A549 (cell line): ENCODE measurements around the gene SMIM33. TPM values are rescaled to one million over a fixed set of nuclear protein-coding genes. Genes with fewer than 3 reads are reported as not detected.

Experiments
- ATAC-seq, 2 experiments: fragments of 200-7000 bp in 1 of 2; fragments of >200 bp in 1 of 2; cut with Nextera tagmentation in 1 of 2; cut with Tn5 transposase in 1 of 2; 3 replicates each; pipeline versions ENCODE4 v1.8.0 to v1.9.1; 2018 to 2020; ENCODE audit warnings: mild to moderate bottlenecking in 1 of 2, moderate library complexity in 1 of 2
- CTCF ChIA-PET: fragments of 300-600 bp; sonication (Branson Sonifier 250); formaldehyde crosslinking; extraction: SDS; loops from one replicate; lab custom pipeline; 2021; ENCODE audit warnings: antibody characterized with exemption, inconsistent platforms; lab: Yijun Ruan, JAX
- POLR2A ChIA-PET: fragments of 350-600 bp; formaldehyde crosslinking; extraction: SDS; loops from one replicate; lab custom pipeline; 2021; ENCODE audit warnings: antibody characterized with exemption, inconsistent platforms; lab: Yijun Ruan, JAX
- DNase-seq, 2 experiments: peaks; one replicate each; pipeline versions ENCODE4 v3.0.0 to v3.0.0-alpha.2; 2011 to 2016; ENCODE audit warnings: low read depth in 1 of 2, low spot score in 1 of 2
- FAIRE-seq: peaks from 2 replicates; lab custom pipeline; 2011; peaks lifted over from hg19 to GRCh38; lab: Jason Lieb, UNC
- H3K27ac ChIP-seq, 2 experiments: fragments of >200 bp; sonication (Bioruptor Twin); formaldehyde crosslinking; 3 replicates each; pipeline ENCODE4 v1.5.1; 2016 to 2017
- H3K4me1 ChIP-seq: fragments of >200 bp; sonication (Bioruptor Twin); formaldehyde crosslinking; 3 replicates; pipeline ENCODE4 v1.6.1; 2016
- H3K4me2 ChIP-seq: fragments of >200 bp; sonication (Bioruptor Twin); formaldehyde crosslinking; 3 replicates; pipeline ENCODE4 v1.6.1; 2016
- H3K4me3 ChIP-seq: fragments of >200 bp; sonication (Bioruptor Twin); formaldehyde crosslinking; 3 replicates; pipeline ENCODE4 v1.5.1; 2016
- H3K9me3 ChIP-seq: fragments of >200 bp; sonication (Bioruptor Twin); formaldehyde crosslinking; 3 replicates; pipeline ENCODE4 v1.6.1; 2016
- CHD2 ChIP-seq: fragments of 150-350 bp; IDR thresholded peaks from 2 replicates; pipeline ENCODE4 v1.6.1; 2014; ENCODE audit warnings: low read length; ENCODE audit not compliant: partially characterized antibody
- CTCF ChIP-seq: fragments of >200 bp; sonication (Bioruptor Twin); formaldehyde crosslinking; IDR thresholded peaks from 3 replicates; pipeline ENCODE4 v1.5.1; 2016
- EHMT2 ChIP-seq: fragments of 200-600 bp; sonication (generic); IDR thresholded peaks from 2 replicates; pipeline ENCODE4 v1.6.1; 2016; ENCODE audit warnings: antibody characterized with exemption, low read depth, mild to moderate bottlenecking, moderate library complexity
- ESRRA ChIP-seq: fragments of 150-350 bp; IDR thresholded peaks from 2 replicates; pipeline ENCODE4 v1.6.1; 2014; ENCODE audit warnings: mild to moderate bottlenecking, low read length, borderline replicate concordance
- FOSL2 ChIP-seq, 2 experiments: fragments of 450-650 bp in 1 of 2; fragments of >200 bp in 1 of 2; sonication (Bioruptor Twin) in 1 of 2; formaldehyde crosslinking; IDR thresholded peaks; 2 replicates each; pipeline versions ENCODE4 v1.5.0 to v1.6.1; 2016 to 2020; ENCODE audit warnings: mild to moderate bottlenecking in 1 of 2, moderate library complexity in 1 of 2
- HDAC2 ChIP-seq: fragments of 200-600 bp; sonication (generic); IDR thresholded peaks from 2 replicates; pipeline ENCODE4 v1.6.1; 2016
- HMGXB4 ChIP-seq: fragments of 250-450 bp; sonication (Bioruptor Pico); IDR thresholded peaks from 2 replicates; pipeline ENCODE4 v1.5.0; 2021; ENCODE audit warnings: mild to moderate bottlenecking, moderate library complexity, borderline replicate concordance
- HOXB5 ChIP-seq: fragments of 250-450 bp; sonication (Bioruptor Pico); IDR thresholded peaks from 2 replicates; pipeline ENCODE4 v1.5.0; 2020; ENCODE audit warnings: mild to moderate bottlenecking, moderate library complexity
- MAZ ChIP-seq: fragments of 150-350 bp; IDR thresholded peaks from 2 replicates; pipeline ENCODE4 v1.6.1; 2014; ENCODE audit warnings: antibody characterized with exemption, low read depth, low read length, borderline replicate concordance
- NR3C1 ChIP-seq: fragments of >200 bp; sonication (Bioruptor Twin); formaldehyde crosslinking; IDR thresholded peaks from 3 replicates; pipeline ENCODE4 v1.6.1; 2017
- PHF8 ChIP-seq: fragments of 200-600 bp; sonication (generic); IDR thresholded peaks from 2 replicates; pipeline ENCODE4 v1.6.1; 2016; ENCODE audit warnings: low read depth, mild to moderate bottlenecking, antibody characterized with exemption, moderate library complexity, borderline replicate concordance
- RAD21 ChIP-seq, 2 experiments: fragments of >200 bp in 1 of 2; sonication (Bioruptor Twin) in 1 of 2; formaldehyde crosslinking in 1 of 2; IDR thresholded peaks in 1 of 2; conservative IDR thresholded peaks in 1 of 2; 2 replicates in 1 of 2; 3 replicates in 1 of 2; pipeline ENCODE4 v1.6.1; 2012 to 2018; ENCODE audit warnings: inconsistent platforms in 1 of 2
- RNF2 ChIP-seq: fragments of 200-600 bp; sonication (generic); IDR thresholded peaks from 2 replicates; pipeline ENCODE4 v1.6.1; 2016; ENCODE audit warnings: low read depth, mild to moderate bottlenecking, antibody characterized with exemption, moderate library complexity, borderline replicate concordance
- SREBF2 ChIP-seq: fragments of 450-650 bp; IDR thresholded peaks from 2 replicates; pipeline ENCODE4 v1.6.1; 2014; ENCODE audit warnings: mild to moderate bottlenecking, moderate library complexity
- ZFP36 ChIP-seq: fragments of 450-650 bp; IDR thresholded peaks from 2 replicates; pipeline ENCODE4 v1.6.1; 2014; ENCODE audit warnings: borderline replicate concordance; ENCODE audit not compliant: partially characterized antibody
- WGBS: methylation state at CpG from one replicate; pipeline ENCODE4 v1.1.6; 2017; ENCODE audit errors: missing lambda C conversion rate; 5-methylcytosine and 5-hydroxymethylcytosine counted together
- polyA plus RNA-seq, 4 experiments: library from polyadenylated mRNA; depleted of rRNA in 3 of 4; stranded (reverse); fragments of >200 nt; fragmentation: RNase III in 1 of 4; extraction: RNeasy Plus Mini Kit Qiagen cat#74134 plus additional on column Dnase treatment in 1 of 4; gene quantifications; 2 replicates in 3 of 4; 3 replicates in 1 of 4; pipeline ENCODE4 v1.2.3, GENCODE V29; 2011 to 2017
- TF ChIP-seq, protein P1 (sequence below): fragments of >200 bp; sonication (Bioruptor Twin); formaldehyde crosslinking; IDR thresholded peaks from 3 replicates; pipeline ENCODE4 v1.6.1; 2016
- TF ChIP-seq, protein P2 (sequence below): IDR thresholded peaks from 2 replicates; pipeline ENCODE4 v1.6.1; 2012; ENCODE audit warnings: low read depth, borderline replicate concordance
- TF ChIP-seq, protein P3 (sequence below): IDR thresholded peaks from 2 replicates; pipeline ENCODE4 v1.6.1; 2012

Gene SMIM33
- polyA plus RNA-seq, 2 of the 4 experiments (the other 2 are of a cell fraction): not detected

DNA sequence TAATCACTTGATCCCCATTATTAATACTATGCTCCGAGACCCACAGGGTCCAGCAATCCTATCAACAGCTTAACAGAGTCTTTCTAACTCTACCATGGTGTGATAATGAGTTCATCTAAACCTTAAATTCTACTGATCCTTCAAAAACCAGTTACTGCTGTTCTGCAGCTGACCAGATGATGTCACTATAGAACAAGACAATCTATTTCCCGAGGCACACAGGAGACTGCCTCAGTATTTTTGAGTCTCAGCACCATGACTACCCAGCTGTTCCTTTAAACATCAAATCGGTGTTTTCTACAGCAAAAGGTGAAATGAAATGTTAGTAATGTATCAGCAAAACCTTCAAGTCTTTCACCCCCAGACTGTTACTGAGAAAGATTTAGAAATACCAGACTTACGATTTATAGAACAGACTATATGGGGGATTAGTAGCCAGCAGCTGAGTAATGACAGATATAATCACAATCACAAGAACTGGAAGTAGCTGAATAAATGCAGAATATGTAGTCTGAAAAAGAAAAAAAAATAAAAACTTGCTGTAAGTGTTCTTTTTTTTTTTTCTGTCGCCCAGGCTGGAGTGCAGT lies 48.4 kb upstream of the SMIM33 start (continued):
- TF ChIP-seq HDAC2 (no peak), CTCF (peak; percentile 95)

DNA sequence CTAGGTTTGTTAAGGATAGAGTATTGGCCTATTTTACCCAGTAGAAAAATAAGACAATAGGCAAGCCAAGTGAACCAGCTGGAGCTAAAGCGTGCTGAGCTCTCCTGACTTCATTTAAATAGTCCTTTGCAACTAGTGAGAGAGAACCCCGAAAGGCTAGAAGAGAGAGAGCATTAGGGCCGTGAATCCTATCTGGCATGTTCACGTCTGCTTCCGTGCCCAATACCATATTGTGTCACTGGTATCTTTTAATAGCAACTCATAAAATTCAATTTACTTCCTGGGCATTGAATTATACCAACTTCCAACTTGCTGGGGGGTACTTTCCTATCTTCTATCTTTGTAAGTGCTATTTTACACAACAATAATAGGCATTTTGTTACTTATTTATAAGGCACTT lies 45.3 kb upstream of the SMIM33 start:
- FAIRE-seq (no peak), DNase-seq (no peak), ATAC-seq (no peak)
- Histone ChIP-seq H3K4me2 (no peak overlapping the region), H3K27ac (no peak overlapping the region), H3K4me3 (no peak overlapping the region), H3K9me3 (no peaks in the 10 kb centered on the region), H3K4me1 (no peaks in the 10 kb centered on the region)
- TF ChIP-seq, protein P1, sequence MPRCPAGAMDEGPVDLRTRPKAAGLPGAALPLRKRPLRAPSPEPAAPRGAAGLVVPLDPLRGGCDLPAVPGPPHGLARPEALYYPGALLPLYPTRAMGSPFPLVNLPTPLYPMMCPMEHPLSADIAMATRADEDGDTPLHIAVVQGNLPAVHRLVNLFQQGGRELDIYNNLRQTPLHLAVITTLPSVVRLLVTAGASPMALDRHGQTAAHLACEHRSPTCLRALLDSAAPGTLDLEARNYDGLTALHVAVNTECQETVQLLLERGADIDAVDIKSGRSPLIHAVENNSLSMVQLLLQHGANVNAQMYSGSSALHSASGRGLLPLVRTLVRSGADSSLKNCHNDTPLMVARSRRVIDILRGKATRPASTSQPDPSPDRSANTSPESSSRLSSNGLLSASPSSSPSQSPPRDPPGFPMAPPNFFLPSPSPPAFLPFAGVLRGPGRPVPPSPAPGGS: no peak
- TF ChIP-seq, protein P2, sequence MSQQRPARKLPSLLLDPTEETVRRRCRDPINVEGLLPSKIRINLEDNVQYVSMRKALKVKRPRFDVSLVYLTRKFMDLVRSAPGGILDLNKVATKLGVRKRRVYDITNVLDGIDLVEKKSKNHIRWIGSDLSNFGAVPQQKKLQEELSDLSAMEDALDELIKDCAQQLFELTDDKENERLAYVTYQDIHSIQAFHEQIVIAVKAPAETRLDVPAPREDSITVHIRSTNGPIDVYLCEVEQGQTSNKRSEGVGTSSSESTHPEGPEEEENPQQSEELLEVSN: no peak
- POLR2A ChIA-PET: interaction anchor here (1.0 kb wide), 1 partner anchor 13 kb away, joined by 3 read pairs; no protein-coding TSS in a partner anchor
- WGBS: 86% methylated on average over 5 of the region's 5 CpGs
- CTCF ChIA-PET: interaction anchor here (1.6 to 13.8 kb wide), 3 partner anchors 11 to 92 kb away, joined by 5 to 392 read pairs (median 88); partner anchors contain the start of gene DNAJC18

- POLR2A ChIA-PET: no interaction called here
- no peak for ATAC-seq
These were observed 44.5 kb upstream of the SMIM33 start for GRCh38 chr5:139426203-139426885.

GRCh38 chr5:139430015-139430414 lies 40.8 kb upstream of the SMIM33 start:
- CTCF ChIA-PET: interaction anchor here (0.7 to 1.7 kb wide), 9 partner anchors 8 to 336 kb away, joined by 3 to 10 read pairs (median 4); partner anchors contain the start of gene DNAJC18
- no peak for ATAC-seq
- WGBS: 69% methylated on average over 2 of the region's 2 CpGs

More at GRCh38 chr5:139426203-139426885, 44.5 kb upstream of the SMIM33 start:
- 66% methylated on average over 8 of the region's 8 CpGs for WGBS
- CTCF ChIA-PET: interaction anchor here (7.8 to 13.8 kb wide), 2 partner anchors 10 to 91 kb away, joined by 88 to 392 read pairs; partner anchors contain the start of gene DNAJC18
- Histone ChIP-seq H3K4me1 (no peaks in the 10 kb centered on the region), H3K4me3 (no peak overlapping the region), H3K9me3 (no peaks in the 10 kb centered on the region), H3K27ac (no peak overlapping the region), H3K4me2 (no peak overlapping the region)
- FAIRE-seq: no peak
- DNase-seq: no peak
- no peak for TF ChIP-seq ESRRA

More at GRCh38 chr5:139430015-139430414, 40.8 kb upstream of the SMIM33 start:
- Histone ChIP-seq H3K4me3 (no peak overlapping the region), H3K9me3 (no peaks in the 10 kb centered on the region), H3K4me2 (no peak overlapping the region), H3K4me1 (no peaks in the 10 kb centered on the region), H3K27ac (no peak overlapping the region)
- no peak for TF ChIP-seq RNF2
- TF ChIP-seq EHMT2: no peak
- no peak for TF ChIP-seq ZFP36
- TF ChIP-seq, protein P3, sequence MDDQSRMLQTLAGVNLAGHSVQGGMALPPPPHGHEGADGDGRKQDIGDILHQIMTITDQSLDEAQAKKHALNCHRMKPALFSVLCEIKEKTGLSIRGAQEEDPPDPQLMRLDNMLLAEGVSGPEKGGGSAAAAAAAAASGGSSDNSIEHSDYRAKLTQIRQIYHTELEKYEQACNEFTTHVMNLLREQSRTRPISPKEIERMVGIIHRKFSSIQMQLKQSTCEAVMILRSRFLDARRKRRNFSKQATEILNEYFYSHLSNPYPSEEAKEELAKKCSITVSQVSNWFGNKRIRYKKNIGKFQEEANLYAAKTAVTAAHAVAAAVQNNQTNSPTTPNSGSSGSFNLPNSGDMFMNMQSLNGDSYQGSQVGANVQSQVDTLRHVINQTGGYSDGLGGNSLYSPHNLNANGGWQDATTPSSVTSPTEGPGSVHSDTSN: no peak
- no peak for TF ChIP-seq HMGXB4 (CRISPR knock-in tag)
- no peak for TF ChIP-seq PHF8
- TF ChIP-seq FOSL2 (IDR thresholded peaks at IDR 0.05): no peak
- no peak for TF ChIP-seq FOSL2 (CRISPR knock-in tag; IDR thresholded peaks at IDR 0.05)
- no peak for TF ChIP-seq NR3C1
- TF ChIP-seq CHD2: no peak
- no peak for TF ChIP-seq HOXB5 (CRISPR knock-in tag)
- TF ChIP-seq MAZ: no peak
- no peak for TF ChIP-seq ESRRA
- no peak for TF ChIP-seq RAD21 (conservative IDR thresholded peaks at IDR 0.05 in 1 of 2, IDR thresholded peaks at IDR 0.05 in 1 of 2)
- TF ChIP-seq HDAC2: no peak
- TF ChIP-seq SREBF2: no peak
- no peak for DNase-seq
- POLR2A ChIA-PET: interaction anchor here (0.9 kb wide), 1 partner anchor 9 kb away, joined by 3 read pairs; the partner anchor contains the start of gene DNAJC18
- no peak for FAIRE-seq
